IPS-18c (cell line): ENCODE data around the gene RBBP5.

Experiments
- H3K4me3 ChIP-seq: 2 replicates; pipeline ENCODE4 v1.7.0; 2013; ENCODE audit warnings: low read depth, mild to moderate bottlenecking, low read length, moderate library complexity; ENCODE audit not compliant: insufficient read depth
- H3K9me3 ChIP-seq: one replicate; pipeline ENCODE4 v1.6.1; 2013; ENCODE audit warnings: mild to moderate bottlenecking, low read length, moderate library complexity; ENCODE audit not compliant: control insufficient read depth, insufficient read depth

The RBBP5 gene

GRCh38 chr1:205052690-205053089 is 69.1 kb downstream of the RBBP5 start:
- H3K9me3 ChIP-seq = no peaks in the 10 kb centered on the region
- no peak overlapping the region for H3K4me3 ChIP-seq

GRCh38 chr1:205049479-205049878 is 72.3 kb downstream of the RBBP5 start:
- H3K4me3 ChIP-seq = no peak overlapping the region
- no peaks in the 10 kb centered on the region for H3K9me3 ChIP-seq

DNA sequence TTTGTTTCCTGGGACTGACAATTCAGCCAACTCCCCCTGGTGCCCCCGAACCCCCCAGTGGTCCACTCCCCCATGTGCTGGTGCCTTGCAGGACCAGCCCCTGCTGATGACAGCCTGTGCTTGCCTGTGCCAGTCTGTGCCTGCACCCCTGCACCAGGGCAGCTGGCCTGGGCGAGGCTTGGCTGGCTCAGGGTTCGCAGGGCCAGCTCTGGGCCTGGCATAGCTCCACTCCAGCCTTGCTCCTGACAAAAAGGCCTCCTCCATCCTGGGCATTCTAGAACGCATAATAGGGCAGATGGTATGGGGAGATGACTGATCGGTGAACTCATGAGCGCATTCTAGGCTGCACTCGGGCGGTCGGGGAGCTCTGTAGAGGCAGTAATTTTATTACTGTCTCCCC is 73.4 kb downstream of the RBBP5 start:
- Histone ChIP-seq H3K4me3 (no peak overlapping the region), H3K9me3 (no peaks in the 10 kb centered on the region)

- Histone ChIP-seq H3K9me3 (no peaks in the 10 kb centered on the region), H3K4me3 (no peak overlapping the region)
These were observed 74.0 kb downstream of the RBBP5 start for GRCh38 chr1:205047764-205048231.

- Histone ChIP-seq H3K4me3 (no peak overlapping the region), H3K9me3 (no peaks in the 10 kb centered on the region)
These were observed 74.9 kb downstream of the RBBP5 start for GRCh38 chr1:205046870-205047269.

DNA sequence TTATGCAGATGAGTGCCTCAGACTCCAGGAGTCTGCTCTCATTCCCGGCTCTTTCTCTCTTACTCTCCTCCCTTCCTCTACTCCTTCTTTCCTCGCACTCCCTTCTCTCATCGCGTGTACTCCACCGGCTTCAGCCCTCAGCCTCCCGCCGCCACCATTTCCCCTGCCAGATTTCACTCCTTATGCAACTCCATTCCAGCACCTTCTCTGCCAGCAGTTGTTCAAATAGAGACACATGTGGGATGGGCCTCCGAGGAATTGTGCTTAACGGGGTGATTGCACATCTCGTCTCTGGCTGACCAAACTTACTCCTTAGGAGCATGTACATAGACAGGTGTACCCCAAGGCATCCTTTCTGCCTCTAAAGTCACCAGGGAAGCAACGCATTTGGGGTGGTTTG is 76.6 kb downstream of the RBBP5 start:
- Histone ChIP-seq H3K4me3 (no peak overlapping the region), H3K9me3 (no peaks in the 10 kb centered on the region)

DNA sequence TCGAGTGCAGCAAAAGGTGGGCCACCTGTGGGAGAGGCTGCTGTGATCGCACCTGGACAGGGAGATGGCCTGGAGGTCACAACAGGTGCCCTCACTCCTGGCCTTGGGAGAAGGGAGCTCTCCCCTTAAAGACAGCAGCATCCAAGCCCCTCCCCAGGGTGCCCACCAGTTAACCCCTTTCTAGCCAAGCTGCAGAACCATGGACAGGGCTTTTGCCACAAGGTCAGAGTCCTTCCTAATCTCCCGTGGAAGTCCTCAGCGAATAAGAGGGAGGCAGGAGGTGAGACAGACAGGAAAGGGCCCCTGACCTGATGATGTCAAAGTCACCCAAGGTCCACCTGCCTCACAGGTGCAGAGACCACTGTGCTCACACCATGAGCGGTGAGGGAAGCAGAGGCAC is 77.0 kb downstream of the RBBP5 start:
- no peak overlapping the region for H3K4me3 ChIP-seq
- no peaks in the 10 kb centered on the region for H3K9me3 ChIP-seq

DNA sequence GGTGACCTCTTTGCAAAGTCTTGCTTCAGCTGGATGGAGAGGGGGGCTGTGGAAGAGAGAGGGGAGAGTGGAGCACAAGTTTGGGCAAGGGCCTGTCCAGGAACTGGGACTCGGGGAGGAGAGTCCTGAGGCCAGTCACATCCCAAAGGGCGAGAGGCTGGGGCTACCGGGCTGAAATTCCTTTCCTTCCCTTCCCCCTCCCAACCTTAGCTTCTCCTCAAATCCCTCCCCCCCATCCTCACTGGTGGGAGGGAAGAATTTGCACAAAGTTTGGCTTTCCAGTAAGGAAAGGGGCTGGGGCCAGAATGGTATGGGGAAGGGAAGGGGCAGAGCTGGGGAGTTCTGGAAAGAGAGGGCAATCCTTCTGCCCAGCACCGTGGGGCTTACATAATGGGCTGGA is 77.9 kb downstream of the RBBP5 start:
- no peak overlapping the region for H3K4me3 ChIP-seq

GRCh38 chr1:205042911-205043806 is 78.6 kb downstream of the RBBP5 start, which contains the start of gene CNTN2:
Gene CNTN2 (plus strand): TSS chr1:205043212. CDS start chr1:205053186, 9,974 bp downstream.
- H3K4me3 ChIP-seq = peak within 1 kb of the TSS; percentile 20; the same call in 1 of the 2 replicates

More for the DNA sequence above, 77.9 kb downstream of the RBBP5 start:
- H3K9me3 ChIP-seq = no peaks in the 10 kb centered on the region

DNA sequence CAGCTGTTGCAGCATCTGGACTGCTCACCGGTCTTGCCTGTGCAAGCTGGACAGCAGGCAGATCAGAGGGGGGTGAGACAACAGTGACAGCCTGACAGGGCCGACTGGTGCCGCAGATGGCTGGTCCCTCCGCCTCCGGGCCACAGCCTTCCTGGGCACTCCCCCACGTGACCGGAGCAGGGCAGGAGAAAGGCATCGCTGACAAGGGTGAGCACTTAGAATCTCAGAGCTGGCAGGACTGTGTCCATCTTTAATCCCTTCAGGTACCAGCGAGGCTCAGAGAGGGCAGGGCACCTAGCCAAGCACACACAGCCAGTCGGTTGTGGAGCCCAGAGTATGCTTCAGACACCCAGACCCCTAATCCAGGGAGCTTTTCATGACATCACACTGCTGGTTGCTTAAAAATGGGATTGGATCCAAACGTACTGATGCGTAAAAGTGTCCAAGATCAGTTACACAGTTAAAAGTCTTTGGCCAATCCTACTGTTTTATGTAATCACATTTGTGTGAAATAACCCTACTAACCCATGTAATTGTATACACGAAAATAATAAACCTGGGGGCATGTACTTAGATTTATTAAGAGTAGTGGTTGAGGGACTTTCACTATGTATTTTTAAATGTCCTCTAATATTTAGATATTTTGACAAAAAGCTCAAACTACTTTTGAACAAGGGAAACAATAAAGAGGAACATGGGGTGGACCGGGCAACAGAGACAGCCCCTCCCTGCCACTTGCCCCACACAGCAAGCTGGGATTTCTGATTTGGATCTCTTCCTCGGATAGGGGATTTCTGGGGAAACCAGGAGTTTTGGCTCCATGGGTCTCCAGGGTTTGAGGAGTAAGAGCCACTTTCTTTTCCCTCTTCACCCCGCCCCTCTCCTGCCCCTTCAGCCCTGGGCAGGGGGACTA is 79.5 kb downstream of the RBBP5 start:
- H3K9me3 ChIP-seq = no peaks in the 10 kb centered on the region
- H3K4me3 ChIP-seq = no peak overlapping the region

More at GRCh38 chr1:205042911-205043806, 78.6 kb downstream of the RBBP5 start, which contains the start of gene CNTN2:
- H3K9me3 ChIP-seq = no peaks in the 10 kb centered on the region

- Histone ChIP-seq H3K4me3 (no peak overlapping the region), H3K9me3 (no peaks in the 10 kb centered on the region)
These were observed 80.6 kb downstream of the RBBP5 start for GRCh38 chr1:205041001-205041715.

- H3K4me3 ChIP-seq = no peak overlapping the region
- H3K9me3 ChIP-seq = peaks cover 2% of the 10 kb centered on the region
These were observed 83.5 kb downstream of the RBBP5 start for GRCh38 chr1:205038132-205038786.

- Histone ChIP-seq H3K4me3 (no peak overlapping the region), H3K9me3 (peaks cover 2% of the 10 kb centered on the region)
These were observed 84.2 kb downstream of the RBBP5 start for GRCh38 chr1:205037539-205037938.
